GM12801 (cell line): Measurements from ENCODE around the gene ACOT7.

Experiments used
- CTCF ChIP-seq: IDR thresholded peaks from one replicate; pipeline ENCODE4 v1.5.1; 2011; ENCODE audit warnings: control low read depth; ENCODE audit not compliant: insufficient read length; ENCODE audit errors: extremely low read depth

Gene ACOT7

GRCh38 chr1:6409733-6410132, 16.2 kb upstream of the ACOT7 start:
- TF ChIP-seq CTCF = no peak

- no peak for TF ChIP-seq CTCF
These were observed 15.5 kb upstream of the ACOT7 start for GRCh38 chr1:6409053-6409452.

- TF ChIP-seq CTCF = no peak
These were observed 14.5 kb upstream of the ACOT7 start for GRCh38 chr1:6408023-6408422.

- TF ChIP-seq CTCF = no peak
These were observed 8.1 kb upstream of the ACOT7 start for GRCh38 chr1:6401673-6402072.

- TF ChIP-seq CTCF = no peak
These were observed 5.7 kb upstream of the ACOT7 start for GRCh38 chr1:6399294-6399693.

- no peak for TF ChIP-seq CTCF
These were observed 4.4 kb upstream of the ACOT7 start for GRCh38 chr1:6397844-6398441.

GRCh38 chr1:6396998-6397397, 3.4 kb upstream of the ACOT7 start:
- TF ChIP-seq CTCF = no peak
